GM12874 (cell line): ENCODE results near the gene ANXA2.
A peak's percentile ranks its signal among the peaks of the same experiment; 100 is the strongest.

Experiments used
- CTCF ChIP-seq: IDR thresholded peaks from 2 replicates; pipeline ENCODE4 v1.5.1; 2011; ENCODE audit warnings: low read depth, mild to moderate bottlenecking, control low read depth, low read length, moderate library complexity; ENCODE audit not compliant: insufficient read depth

The ANXA2 gene

GRCh38 chr15:60370105-60370868 lies 27.5 kb downstream of the ANXA2 start:
- TF ChIP-seq CTCF: no peak

- TF ChIP-seq CTCF: no peak
Measured at GRCh38 chr15:60369696-60370095, 28.1 kb downstream of the ANXA2 start.

GRCh38 chr15:60364612-60364924 lies 33.2 kb downstream of the ANXA2 start:
- TF ChIP-seq CTCF: no peak

GRCh38 chr15:60363903-60364611 lies 33.7 kb downstream of the ANXA2 start:
- TF ChIP-seq CTCF: no peak

GRCh38 chr15:60363087-60363549 lies 34.7 kb downstream of the ANXA2 start:
- TF ChIP-seq CTCF: no peak

- TF ChIP-seq CTCF: no peak
Measured at GRCh38 chr15:60362321-60363086, 35.3 kb downstream of the ANXA2 start.

GRCh38 chr15:60359738-60360137 lies 38.0 kb downstream of the ANXA2 start:
- peak; percentile 58; the same call in 1 of the 2 replicates for TF ChIP-seq CTCF
